HG02840 (cell line): Measurements from ENCODE around the gene CLBA1.

ENCODE experiments used
- ATAC-seq: cut with Tn5 transposase; IDR thresholded peaks from one replicate; pipeline ENCODE4 v1.9.1; 2021; ENCODE audit warnings: mild to moderate bottlenecking, moderate library complexity, moderate number of reproducible peaks; ENCODE audit not compliant: unreplicated experiment, low FRiP score

CLBA1 gene

DNA sequence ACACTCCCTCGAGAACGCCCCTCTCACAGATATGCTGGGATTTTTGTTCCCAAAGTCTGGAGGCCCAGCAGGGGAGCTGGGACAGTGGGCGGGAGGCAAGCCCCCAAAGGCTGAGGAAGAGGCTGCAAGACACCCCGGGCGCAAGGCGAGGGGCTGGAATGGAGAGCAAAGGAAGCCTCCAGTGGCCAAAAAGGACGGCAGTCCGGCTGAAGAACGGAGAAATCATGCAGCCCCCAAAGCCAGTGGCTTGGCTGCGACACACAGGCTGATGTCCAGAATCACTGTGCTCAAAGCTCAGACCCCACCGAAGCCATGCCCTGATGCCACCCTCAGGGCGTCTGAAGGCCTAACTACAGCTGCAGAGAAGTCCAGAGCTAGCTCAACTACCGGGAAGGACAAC lies 10.9 kb downstream of the CLBA1 start:
- ATAC-seq: no peak

DNA sequence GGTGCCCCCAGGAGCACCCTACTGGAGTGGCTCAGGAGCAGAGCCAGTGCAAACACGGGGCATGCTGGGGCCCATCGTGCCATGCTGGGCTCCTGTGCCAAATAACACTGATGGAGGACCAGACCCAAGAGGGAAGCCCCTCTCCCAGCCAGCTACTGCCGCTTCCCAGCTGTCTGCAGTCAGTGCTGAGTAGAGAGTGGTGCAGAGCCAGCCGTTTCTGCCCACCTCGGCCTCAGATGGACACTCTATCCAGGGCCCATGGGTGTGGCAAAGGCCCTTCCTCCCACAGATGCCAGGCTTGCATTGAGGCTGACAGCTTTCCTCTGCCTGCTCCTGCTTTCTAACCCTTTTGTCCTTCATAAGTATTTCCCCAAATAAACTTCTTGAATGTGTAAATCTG lies 13.2 kb downstream of the CLBA1 start:
- no peak for ATAC-seq

DNA sequence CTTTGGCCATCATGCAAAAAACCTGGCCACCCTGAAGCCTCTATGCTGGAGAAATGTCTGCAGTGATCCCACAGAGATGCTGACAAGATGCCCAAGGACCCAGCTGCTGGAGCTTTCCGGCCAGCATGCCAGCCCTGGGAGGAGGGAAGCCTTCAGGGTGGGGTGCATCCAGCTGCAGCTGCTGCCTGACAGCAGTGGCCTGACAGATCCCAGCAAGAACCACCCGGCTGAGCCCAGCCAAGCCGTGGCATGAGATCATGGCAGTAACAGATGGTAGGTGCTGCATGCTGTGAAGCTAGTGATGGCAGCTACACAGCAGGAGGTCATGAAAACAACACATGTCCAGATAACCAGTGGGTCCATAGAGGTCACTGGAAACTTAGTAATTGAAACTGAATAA lies 13.8 kb downstream of the CLBA1 start:
- no peak for ATAC-seq

DNA sequence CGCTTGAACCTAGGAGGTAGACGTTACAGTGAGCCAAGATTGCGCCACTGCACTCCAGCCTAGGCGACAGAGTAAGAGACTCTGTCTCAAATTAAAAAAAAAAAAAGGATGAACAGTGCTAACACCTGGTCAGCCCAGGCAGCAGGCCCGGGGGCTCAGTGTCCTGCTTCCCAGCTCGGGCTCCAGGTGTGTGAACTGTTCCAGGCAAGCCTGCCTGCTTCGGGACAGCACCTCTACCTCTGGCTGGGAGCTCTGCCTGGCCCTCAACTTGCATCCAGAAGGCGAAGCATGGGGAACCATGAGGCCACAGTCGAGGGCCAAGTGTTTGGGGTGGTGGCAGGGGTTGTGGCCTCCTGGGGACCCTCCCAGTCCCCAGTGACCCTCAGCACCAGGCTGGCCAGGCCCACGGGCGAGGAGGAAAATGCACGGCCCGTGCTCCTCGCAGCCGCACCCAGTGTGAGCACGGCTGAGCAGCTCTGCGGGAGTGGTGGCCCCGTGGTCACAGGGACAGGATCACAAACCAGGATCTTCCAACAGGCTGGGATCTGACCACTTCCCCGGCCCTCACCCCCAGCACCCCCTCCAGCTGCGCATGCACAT lies 19.8 kb downstream of the CLBA1 start:
- ATAC-seq: no peak

DNA sequence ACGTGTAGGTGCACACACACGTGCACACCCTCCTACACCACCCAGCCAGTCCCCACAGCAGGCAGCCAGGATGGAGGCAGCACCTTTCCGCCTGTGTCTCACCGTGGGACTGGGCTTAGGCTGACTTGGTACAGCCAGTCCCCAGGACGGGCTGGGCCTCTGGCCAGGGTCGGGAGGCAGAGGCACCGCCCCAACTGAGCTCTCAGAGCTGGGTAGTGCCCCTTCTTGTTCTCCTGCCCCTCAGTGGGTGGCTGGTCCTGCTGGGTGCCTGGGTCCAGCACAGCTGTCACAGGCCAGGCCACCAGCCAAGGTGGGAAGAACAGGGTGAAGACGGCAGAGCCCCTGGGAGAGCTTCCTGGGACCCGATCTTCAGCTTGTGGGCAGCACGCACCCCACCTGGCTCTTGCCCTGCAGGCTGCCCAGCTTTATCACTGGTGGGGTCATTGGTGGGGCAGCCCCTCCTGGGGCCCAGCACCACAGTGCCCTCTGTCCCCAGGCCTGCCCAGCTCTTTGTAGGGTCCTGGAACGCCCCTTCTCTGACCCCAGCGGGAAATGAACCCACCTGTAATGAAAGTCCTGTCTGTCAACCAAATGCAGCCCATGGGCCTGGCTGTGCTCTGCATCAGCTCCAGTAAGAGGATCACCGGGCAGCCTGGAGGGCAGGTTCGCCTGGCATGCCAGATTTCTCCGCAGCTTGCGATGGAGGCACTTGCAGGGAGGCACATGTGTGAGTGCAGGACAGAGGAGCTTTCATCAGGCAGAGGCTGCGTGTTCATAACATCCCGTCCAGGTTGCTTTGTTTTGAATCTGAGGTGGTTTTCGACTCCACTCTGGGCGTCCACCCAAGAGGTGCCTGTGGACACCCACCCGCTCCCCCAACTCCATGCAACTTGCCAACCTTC lies 20.6 kb downstream of the CLBA1 start:
- no peak for ATAC-seq

DNA sequence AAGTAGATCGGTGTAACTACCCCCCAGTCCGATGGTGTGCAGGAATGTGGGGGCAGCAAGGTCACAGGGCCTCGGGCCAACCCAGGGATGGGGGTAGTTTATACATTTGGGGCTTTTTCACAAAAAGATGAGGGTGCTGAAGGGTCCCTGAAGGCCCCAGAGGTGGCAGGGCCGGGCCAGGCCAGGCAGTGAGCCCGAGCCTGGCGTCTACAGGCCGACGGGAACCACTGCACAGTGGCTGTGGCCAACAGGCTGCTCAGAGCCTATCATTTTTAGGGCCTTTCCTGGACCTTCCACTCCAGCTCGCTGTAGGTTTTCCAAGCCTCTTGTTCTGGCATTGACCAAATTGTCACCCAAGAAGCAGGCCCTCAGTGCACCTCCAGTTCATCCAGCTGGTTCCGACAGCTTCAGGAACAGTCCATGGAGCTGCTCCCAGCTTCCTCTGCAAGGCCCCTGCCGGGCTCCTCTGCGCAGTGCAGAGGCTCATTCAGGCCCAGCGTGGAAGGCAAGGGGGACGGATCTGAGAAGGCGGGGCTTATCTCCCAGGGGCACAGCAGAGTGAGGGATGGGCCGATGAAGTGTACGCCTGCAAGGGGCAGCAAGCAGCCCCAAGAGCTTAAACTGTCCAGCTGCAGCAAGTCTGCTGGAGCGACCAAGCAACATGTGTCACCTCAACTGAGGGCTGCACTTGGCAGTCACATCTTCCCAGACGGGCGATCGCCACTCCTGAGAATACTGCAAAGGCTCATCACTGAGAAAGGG lies 21.4 kb downstream of the CLBA1 start:
- ATAC-seq: no peak

DNA sequence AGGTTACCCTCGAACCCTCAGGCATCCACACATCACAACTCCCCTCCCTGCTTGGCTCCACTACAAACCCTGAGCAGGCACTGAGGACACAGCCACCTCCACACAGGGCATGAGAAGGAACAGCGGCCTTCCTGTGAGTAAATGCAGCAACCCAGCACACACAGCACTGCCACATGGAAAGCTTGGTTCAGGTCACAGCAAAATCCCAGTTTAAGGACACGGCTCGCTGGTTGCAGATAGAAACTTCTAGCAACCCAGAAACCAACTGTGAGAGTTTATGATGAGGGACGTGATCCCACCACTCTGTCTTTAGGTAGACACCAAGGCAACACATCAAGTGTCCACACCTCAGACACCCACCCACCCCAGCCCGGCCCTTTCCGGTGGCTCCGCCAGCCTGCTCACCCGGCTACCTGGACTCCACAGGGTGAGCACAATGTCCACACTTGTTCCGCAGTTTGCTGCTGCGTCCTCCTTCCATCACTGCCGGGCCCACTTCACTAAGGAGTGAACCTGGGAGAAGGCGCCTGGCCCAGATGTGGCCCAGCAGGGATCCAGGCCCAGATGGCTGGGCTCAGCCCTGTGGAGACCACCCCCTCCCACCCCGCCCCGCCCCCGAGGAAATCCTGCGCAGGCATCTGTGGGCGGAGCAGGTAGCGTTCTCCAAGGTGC lies 22.1 kb downstream of the CLBA1 start:
- ATAC-seq: no peak

DNA sequence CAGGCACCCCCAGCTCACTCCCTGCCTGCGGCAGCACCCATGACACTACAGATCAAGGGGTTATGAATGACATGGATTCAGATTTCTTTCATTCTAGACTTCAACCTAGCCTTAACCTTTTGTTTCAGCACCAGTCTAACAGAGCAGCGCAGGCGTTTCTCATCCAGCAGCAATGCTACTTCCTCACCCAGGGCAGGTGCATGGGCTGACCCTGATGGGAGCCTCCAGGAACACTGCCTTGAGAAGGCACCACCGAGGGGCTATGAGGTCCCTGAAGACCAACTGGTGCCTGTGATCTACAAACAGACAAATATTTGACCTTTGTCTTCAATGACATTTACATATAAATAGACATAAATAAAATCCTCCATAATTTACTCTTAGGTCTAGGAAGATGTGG lies 24.5 kb downstream of the CLBA1 start:
- no peak for ATAC-seq

DNA sequence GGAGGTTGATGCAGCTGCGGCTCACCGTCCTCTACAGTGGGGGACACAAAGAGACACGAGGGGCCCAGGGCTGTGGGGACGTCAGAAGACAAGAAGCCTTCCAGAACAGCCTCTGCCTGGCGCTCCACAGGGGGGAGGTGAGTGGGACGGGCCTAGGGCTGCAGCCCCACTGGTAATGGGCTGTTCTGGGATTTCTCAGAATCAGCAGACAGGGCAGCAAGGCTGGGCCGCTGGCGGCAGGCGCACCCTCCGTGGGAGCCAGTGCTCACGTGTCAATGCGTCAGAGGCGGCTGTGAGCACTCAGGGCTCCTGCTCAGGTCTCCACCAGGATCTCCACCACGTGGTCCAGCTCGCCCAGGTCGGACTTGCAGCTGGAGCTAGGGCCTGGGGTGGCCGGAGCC lies 25.3 kb downstream of the CLBA1 start:
- ATAC-seq: no peak

DNA sequence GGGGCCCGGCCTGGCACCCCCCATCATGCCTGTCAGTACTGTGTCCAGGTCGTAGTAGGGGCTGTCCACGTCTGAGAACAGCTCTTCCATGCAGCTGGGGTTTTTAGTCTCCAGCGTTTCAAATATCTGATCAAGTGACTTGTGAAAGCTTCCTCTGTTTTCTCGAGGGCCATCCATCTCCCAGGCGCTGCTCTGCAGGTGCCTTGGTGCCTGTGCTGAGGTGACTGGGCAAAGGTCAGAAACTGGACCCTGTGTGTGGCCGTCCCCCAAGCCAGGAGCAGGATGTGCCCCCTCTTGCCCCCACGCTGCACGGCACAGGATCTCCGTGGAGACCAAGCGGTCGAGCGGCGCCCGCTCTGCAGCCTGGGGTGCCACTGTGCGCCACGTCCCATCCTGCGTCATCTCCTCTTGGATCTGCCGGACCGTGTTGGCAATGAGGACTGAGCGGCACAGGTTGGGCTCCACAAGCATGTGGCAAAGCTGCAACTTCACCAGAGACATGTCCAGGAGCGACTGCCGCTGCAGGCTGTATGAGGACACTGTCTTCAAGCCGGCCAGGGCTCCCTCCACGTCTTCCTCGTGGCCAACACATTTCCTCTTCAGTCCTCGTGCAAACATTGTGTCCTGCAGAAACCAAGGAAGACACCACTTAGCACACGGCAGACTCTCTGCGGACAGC lies 25.9 kb downstream of the CLBA1 start:
- no peak for ATAC-seq

DNA sequence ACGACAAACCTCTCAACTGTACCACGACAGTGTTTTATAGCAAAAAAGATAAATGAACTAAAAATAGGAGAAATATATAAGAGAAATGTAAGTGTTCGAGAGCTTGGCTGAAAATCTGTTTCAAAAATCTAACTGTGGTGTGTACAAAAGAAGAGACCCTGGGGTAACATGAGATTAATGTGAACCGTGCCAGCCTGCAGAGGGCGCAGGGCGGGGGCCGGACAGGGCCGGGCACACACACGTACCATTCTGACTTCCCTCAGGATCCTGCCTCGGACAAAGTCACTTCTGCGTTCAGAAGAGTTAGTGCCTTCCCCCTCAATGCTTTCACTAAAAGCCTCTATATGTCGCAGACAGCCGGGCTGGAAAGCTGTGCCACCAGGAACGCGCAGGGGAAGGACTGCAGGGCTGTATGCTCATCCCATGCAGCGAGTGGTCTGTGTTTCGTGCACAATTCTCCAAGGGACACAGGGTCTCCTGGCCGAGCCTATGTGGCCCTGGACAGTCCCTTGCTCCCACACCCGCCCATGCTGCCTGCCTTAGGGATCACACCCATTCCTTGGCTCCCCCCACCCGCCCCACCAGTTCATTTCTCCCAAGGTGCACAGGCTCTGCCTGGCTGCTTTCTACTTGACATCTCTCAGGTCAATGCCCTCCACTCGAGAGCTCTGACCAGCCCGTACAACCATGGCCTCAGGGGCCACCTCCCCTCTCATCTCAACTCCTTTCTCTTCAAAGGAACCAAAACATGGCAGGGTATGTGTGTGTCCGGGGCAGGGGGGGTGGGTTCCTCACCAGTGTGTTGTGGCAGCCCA lies 26.8 kb downstream of the CLBA1 start:
- no peak for ATAC-seq

DNA sequence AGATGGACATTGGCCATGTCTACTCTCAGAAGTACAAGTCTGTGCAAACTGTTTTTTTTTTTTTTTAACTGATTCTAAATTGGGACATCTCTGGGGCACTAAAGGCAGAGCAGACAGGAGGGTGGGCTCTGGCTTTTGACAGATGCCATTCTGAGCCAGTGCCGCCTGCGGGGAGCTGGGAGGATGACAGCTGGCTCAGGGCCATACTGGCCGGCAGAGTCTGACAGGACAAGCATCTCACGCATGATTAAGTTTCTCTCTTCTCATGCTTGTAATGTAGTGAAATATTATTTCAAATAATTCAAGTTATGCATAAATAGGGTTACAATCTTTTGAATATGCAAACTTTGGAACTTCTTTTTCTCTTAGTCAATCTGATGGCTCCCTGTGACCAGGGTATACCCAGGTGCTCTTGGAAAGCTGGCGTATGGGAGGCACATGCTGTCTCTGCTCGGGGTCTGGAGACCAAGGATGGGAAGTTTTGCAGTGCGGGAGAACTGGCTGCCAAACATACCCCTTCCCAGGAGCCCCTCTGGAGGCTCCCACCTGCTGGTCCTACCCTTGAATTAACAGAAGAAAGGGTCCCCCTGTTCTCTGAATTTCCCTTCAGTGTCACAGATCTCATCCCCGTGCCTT lies 27.7 kb downstream of the CLBA1 start:
- ATAC-seq: no peak

DNA sequence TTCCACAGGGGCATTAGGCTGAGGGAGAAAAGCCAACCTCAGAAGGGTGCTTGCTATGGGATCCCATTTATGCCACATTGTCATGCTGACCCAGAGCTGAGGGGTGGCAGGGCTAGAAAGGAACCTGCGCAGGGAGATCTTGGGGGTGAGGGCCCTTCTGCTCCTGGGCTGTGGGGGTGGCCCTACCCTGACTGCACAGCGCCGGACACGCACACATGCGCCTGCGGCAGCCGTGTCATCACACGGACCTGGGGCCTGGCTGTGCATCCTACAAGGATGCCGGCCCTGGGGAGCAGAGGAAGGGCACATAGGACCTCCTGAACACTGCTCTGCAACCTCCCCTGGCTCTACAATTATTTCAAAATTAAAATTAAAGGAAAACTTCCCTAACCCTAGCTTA lies 28.4 kb downstream of the CLBA1 start:
- no peak for ATAC-seq

DNA sequence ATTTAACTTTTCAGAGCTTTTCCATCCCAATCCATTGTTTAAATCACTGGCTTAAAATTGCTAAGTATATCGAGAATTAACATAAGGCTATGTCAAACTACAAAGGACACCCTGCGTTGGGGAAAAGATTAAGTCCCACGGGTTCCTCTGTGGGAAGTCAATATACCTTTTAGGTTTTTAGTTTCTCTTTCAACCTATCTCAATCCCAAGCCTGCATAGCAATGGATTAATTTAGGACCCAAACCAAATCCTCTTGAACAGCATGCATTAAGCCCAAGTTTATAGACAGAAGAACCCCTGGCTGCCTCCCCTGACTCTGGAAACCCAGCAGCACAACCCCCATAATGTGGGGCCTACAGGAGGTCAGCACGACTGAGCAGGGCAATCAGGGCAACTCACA lies 29.0 kb downstream of the CLBA1 start:
- no peak for ATAC-seq

DNA sequence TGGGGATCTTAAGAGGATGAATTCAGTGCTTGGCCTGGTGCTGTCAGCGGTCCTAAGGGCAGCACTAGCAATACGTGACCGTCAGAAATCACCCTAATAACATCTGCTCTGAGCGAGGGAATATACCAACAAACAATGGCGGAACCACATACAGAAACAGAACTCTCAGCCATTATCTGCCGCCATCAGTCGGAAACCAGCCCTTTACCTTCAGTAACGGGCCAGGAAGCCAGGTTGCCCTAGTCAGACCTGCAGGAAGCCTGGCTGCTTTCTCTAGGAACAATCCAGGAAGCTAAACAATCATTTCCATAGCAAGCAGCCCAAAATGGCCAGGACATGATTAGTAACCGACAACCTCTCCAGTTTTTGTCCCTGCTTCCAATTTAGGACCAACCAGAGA lies 29.7 kb downstream of the CLBA1 start:
- no peak for ATAC-seq

DNA sequence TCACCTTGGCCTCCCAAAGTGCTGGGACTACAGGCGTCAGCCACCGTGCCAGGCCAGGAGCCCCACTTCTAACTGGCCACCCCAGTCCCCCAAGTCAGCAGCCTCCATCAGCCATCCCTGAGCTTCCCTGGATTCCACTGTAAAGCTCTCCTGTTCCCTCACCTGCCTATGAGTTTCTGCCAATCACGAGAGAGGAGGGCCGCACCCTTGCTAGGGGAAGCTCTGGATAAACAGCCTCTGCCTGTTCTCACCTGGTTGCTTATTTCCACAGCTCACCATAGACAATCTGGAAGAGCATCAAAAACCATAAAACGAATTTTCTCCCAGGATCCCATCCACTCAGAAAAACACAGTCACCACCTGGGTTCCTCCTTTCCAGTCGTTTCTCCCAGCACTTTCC lies 30.3 kb downstream of the CLBA1 start:
- ATAC-seq: no peak

DNA sequence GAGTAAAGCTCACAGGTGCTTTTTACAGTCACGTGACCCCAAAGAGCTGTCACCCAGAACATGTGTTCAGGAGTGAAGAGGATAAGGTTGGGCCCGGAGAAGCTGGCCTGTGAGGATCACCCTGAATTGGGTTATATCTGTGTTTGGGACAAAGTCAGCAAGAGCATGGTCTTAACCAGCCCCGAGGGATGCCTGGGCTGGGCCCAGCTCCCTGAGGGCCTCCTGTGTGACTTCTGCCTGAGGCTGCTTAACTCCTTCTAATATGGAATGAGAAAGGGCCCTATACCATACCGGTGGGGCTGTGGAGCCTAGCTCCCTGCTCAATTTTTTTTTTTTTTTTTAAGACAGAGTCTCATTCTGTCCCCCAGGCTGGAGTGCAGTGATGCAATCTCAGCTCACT lies 32.8 kb downstream of the CLBA1 start:
- no peak for ATAC-seq

DNA sequence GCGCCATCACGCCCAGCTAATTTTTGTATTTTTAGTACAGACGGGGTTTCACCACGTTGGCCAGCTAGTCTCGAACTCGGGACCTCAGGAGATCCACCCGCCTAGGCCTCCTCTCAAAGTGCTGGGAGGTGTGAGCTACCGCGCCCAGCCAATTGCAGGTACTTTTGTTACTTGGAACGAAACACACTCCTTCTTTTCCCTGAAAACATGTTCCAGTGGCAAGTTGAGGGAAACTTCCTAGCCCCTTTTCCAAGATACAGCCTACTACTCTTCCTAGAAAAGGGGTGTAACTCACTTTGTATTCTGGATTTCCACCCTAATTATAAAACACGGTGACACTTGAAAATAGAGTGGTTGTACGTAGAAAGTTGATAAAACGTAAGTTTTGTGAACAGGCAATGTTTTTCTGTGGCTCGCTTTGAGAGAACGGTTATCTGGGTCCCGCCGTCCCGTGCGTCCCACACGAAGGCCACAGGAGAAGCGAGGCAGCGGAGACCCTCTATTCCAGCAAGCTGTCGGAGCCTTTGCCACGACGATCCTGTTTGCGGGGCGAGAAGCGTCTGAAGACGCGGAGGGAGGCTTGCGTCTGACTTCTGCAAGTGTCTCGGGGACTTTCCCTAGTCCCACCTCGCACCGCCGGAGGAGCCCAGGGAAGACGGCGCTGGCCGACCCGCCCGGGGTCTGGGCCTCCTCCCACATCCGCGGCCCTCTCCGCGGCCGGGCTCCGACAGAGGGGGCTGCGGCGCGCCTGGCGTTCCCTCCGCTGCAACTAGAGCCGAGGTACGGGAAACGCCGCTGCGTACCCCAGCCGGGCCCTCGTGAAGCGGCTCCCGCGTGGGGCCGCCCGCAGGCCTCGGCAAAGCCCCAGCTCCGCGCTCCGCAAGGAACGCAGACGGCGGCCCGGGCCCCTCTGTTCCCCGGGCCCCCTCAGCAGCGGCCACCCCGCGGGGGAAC lies 34.5 kb downstream of the CLBA1 start:
- ATAC-seq: peak; percentile 25
